Measurements from ENCODE around the gene PCDHB7. TPM values are rescaled to one million over a fixed set of nuclear protein-coding genes. Genes with fewer than 3 reads are reported as not detected.
"Not testable (repeated sequence)": the region's sequence is repeated elsewhere in the genome, so short reads cannot be mapped to it uniquely, and the experiment has no call there.

Gene PCDHB7
- total RNA-seq, 1 donor from 2014 or later: 2.1 TPM

DNA sequence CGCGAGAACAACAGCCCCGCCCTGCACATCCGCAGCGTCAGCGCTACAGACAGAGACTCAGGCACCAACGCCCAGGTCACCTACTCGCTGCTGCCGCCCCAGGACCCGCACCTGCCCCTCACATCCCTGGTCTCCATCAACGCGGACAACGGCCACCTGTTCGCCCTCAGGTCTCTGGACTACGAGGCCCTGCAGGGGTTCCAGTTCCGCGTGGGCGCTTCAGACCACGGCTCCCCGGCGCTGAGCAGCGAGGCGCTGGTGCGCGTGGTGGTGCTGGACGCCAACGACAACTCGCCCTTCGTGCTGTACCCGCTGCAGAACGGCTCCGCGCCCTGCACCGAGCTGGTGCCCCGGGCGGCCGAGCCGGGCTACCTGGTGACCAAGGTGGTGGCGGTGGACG is 43.1 kb downstream of the PCDHB7 start:
- not testable (repeated sequence) for H3K36me3 ChIP-seq (ENCODE audit: control insufficient read depth in 3 of 3, insufficient read depth in 3 of 3, low read length in 3 of 3); H3K27ac ChIP-seq (ENCODE audit: low read depth, low read length); H3K4me3 ChIP-seq (ENCODE audit: low read length in 3 of 3); H3K9ac ChIP-seq (ENCODE audit: low read depth in 1 of 3, low read length in 3 of 3); H3K4me1 ChIP-seq (ENCODE audit: control insufficient read depth in 3 of 3, insufficient read depth in 3 of 3, low read length in 3 of 3); H3K27me3 ChIP-seq (ENCODE audit: control insufficient read depth in 3 of 3, insufficient read depth in 3 of 3, low read length in 3 of 3)
- peaks cover 4 to 23% (median 9%) of the 10 kb centered on the region in 3 donors for H3K9me3 ChIP-seq (ENCODE audit: control insufficient read depth in 3 of 3, low read length in 3 of 3)

GRCh38 chr5:141216035-141216434 is 43.6 kb downstream of the PCDHB7 start:
- not testable (repeated sequence) for H3K27ac ChIP-seq (ENCODE audit: low read depth, low read length); H3K27me3 ChIP-seq (ENCODE audit: control insufficient read depth in 3 of 3, insufficient read depth in 3 of 3, low read length in 3 of 3); H3K4me1 ChIP-seq (ENCODE audit: control insufficient read depth in 3 of 3, insufficient read depth in 3 of 3, low read length in 3 of 3); H3K9ac ChIP-seq (ENCODE audit: low read depth in 1 of 3, low read length in 3 of 3); H3K4me3 ChIP-seq (ENCODE audit: low read length in 3 of 3); H3K36me3 ChIP-seq (ENCODE audit: control insufficient read depth in 3 of 3, insufficient read depth in 3 of 3, low read length in 3 of 3)
- H3K9me3 ChIP-seq (ENCODE audit: control insufficient read depth in 3 of 3, low read length in 3 of 3): peaks cover 4 to 27% (median 12%) of the 10 kb centered on the region in 3 donors

- no peak within 1 kb of the TSS for H3K27ac ChIP-seq (ENCODE audit: low read depth, low read length)
- peaks cover 14 to 35% (median 15%) of the 10 kb centered on the region in 3 donors for H3K9me3 ChIP-seq (ENCODE audit: control insufficient read depth in 3 of 3, low read length in 3 of 3)
- H3K36me3 ChIP-seq (ENCODE audit: control insufficient read depth in 3 of 3, insufficient read depth in 3 of 3, low read length in 3 of 3): no peaks in the 10 kb centered on the region
- no peaks in the 10 kb centered on the region for H3K4me1 ChIP-seq (ENCODE audit: control insufficient read depth in 3 of 3, insufficient read depth in 3 of 3, low read length in 3 of 3)
- H3K27me3 ChIP-seq (ENCODE audit: control insufficient read depth in 3 of 3, insufficient read depth in 3 of 3, low read length in 3 of 3): no peaks in the 10 kb centered on the region
- peak within 1 kb of the TSS in 1 of 3 donors; percentile 58 for H3K9ac ChIP-seq (ENCODE audit: low read depth in 1 of 3, low read length in 3 of 3)
- H3K4me3 ChIP-seq (ENCODE audit: low read length in 3 of 3): peak within 1 kb of the TSS; percentile 52 to 65 (median 57)
Observed at GRCh38 chr5:141223112-141223783, 50.8 kb downstream of the PCDHB7 start, which contains the start of gene PCDHB14. PCDHB14 (plus strand) TSS chr5:141223343; CDS start chr5:141223506, 163 bp downstream.

DNA sequence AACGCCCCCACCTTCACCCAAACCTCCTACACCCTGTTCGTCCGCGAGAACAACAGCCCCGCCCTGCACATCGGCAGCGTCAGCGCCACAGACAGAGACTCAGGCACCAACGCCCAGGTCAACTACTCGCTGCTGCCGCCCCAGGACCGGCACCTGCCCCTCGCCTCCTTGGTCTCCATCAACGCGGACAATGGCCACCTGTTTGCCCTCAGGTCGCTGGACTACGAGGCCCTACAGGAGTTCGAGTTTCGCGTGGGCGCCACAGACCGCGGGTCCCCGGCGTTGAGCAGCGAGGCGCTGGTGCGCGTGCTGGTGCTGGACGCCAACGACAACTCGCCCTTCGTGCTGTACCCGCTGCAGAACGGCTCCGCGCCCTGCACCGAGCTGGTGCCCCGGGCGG is 52.4 kb downstream of the PCDHB7 start:
- H3K27me3 ChIP-seq (ENCODE audit: control insufficient read depth in 3 of 3, insufficient read depth in 3 of 3, low read length in 3 of 3); H3K4me3 ChIP-seq (ENCODE audit: low read length in 3 of 3); H3K9ac ChIP-seq (ENCODE audit: low read depth in 1 of 3, low read length in 3 of 3); H3K36me3 ChIP-seq (ENCODE audit: control insufficient read depth in 3 of 3, insufficient read depth in 3 of 3, low read length in 3 of 3); H3K27ac ChIP-seq (ENCODE audit: low read depth, low read length); H3K4me1 ChIP-seq (ENCODE audit: control insufficient read depth in 3 of 3, insufficient read depth in 3 of 3, low read length in 3 of 3): not testable (repeated sequence)
- peaks cover 13 to 28% (median 15%) of the 10 kb centered on the region in 3 donors for H3K9me3 ChIP-seq (ENCODE audit: control insufficient read depth in 3 of 3, low read length in 3 of 3)

DNA sequence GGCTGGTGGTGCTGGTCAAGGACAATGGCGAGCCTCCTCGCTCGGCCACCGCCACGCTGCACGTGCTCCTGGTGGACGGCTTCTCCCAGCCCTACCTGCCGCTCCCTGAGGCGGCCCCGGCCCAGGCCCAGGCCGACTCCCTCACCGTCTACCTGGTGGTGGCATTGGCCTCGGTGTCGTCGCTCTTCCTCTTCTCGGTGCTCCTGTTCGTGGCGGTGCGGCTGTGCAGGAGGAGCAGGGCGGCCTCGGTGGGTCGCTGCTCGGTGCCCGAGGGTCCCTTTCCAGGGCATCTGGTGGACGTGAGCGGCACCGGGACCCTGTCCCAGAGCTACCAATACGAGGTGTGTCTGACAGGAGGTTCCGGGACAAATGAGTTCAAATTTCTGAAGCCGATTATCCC is 53.0 kb downstream of the PCDHB7 start:
- not testable (repeated sequence) for H3K9ac ChIP-seq (ENCODE audit: low read depth in 1 of 3, low read length in 3 of 3)

More for the DNA sequence above, 53.0 kb downstream of the PCDHB7 start:
- not testable (repeated sequence) for H3K4me3 ChIP-seq (ENCODE audit: low read length in 3 of 3); H3K36me3 ChIP-seq (ENCODE audit: control insufficient read depth in 3 of 3, insufficient read depth in 3 of 3, low read length in 3 of 3); H3K27me3 ChIP-seq (ENCODE audit: control insufficient read depth in 3 of 3, insufficient read depth in 3 of 3, low read length in 3 of 3); H3K4me1 ChIP-seq (ENCODE audit: control insufficient read depth in 3 of 3, insufficient read depth in 3 of 3, low read length in 3 of 3); H3K27ac ChIP-seq (ENCODE audit: low read depth, low read length)
- H3K9me3 ChIP-seq (ENCODE audit: control insufficient read depth in 3 of 3, low read length in 3 of 3): peaks cover 13 to 30% (median 16%) of the 10 kb centered on the region in 3 donors

Other genes with a start within 250 kb of the PCDHB7 start
- gene PCDHAC1, start 246.3 kb upstream of the PCDHB7 start, total RNA-seq: 0.52 TPM
- gene PCDHAC2, start 206.2 kb upstream of the PCDHB7 start, total RNA-seq: 2.1 TPM
- not detected for gene PCDHB1, start 121.3 kb upstream of the PCDHB7 start, total RNA-seq
- gene PCDHB2, start 78.0 kb upstream of the PCDHB7 start, total RNA-seq: 2.6 TPM
- gene PCDHB3, start 72.2 kb upstream of the PCDHB7 start, total RNA-seq: 1.6 TPM
- gene PCDHB4, start 50.8 kb upstream of the PCDHB7 start, total RNA-seq: 1.6 TPM
- 3.1 TPM for gene PCDHB5, start 37.4 kb upstream of the PCDHB7 start, total RNA-seq
- gene PCDHB6, start 22.6 kb upstream of the PCDHB7 start, total RNA-seq: 0.52 TPM
- 1.6 TPM for gene PCDHB8, start 5.1 kb downstream of the PCDHB7 start, total RNA-seq
- 1.6 TPM for gene PCDHB16, start 9.7 kb downstream of the PCDHB7 start, total RNA-seq
- gene PCDHB9, start 14.5 kb downstream of the PCDHB7 start, total RNA-seq: 1.0 TPM
- 2.6 TPM for gene PCDHB10, start 19.7 kb downstream of the PCDHB7 start, total RNA-seq
- gene PCDHB11, start 27.0 kb downstream of the PCDHB7 start, total RNA-seq: 4.2 TPM
- gene PCDHB12, start 36.1 kb downstream of the PCDHB7 start, total RNA-seq: 1.6 TPM
- 1.6 TPM for gene PCDHB13, start 41.3 kb downstream of the PCDHB7 start, total RNA-seq
- 4.2 TPM for gene PCDHB14, start 50.7 kb downstream of the PCDHB7 start, total RNA-seq
- gene PCDHB15, start 72.8 kb downstream of the PCDHB7 start, total RNA-seq: 4.2 TPM
- 0.52 TPM for gene SLC25A2, start 131.4 kb downstream of the PCDHB7 start, total RNA-seq
- 72.0 TPM for gene TAF7, start 148.1 kb downstream of the PCDHB7 start, total RNA-seq
- gene PCDHGA1, start 157.9 kb downstream of the PCDHB7 start, total RNA-seq: 0.52 TPM
- 1.6 TPM for gene PCDHGA2, start 166.1 kb downstream of the PCDHB7 start, total RNA-seq
- 2.1 TPM for gene PCDHGA3, start 171.2 kb downstream of the PCDHB7 start, total RNA-seq
- 1.6 TPM for gene PCDHGB1, start 177.5 kb downstream of the PCDHB7 start, total RNA-seq
- 1.0 TPM for gene PCDHGA4, start 182.4 kb downstream of the PCDHB7 start, total RNA-seq
- gene PCDHGB2, start 187.3 kb downstream of the PCDHB7 start, total RNA-seq: 2.1 TPM
- gene PCDHGA5, start 191.5 kb downstream of the PCDHB7 start, total RNA-seq: 2.1 TPM
- gene PCDHGB3, start 197.6 kb downstream of the PCDHB7 start, total RNA-seq: 3.1 TPM
- gene PCDHGA6, start 201.2 kb downstream of the PCDHB7 start, total RNA-seq: 4.2 TPM
- 3.7 TPM for gene PCDHGA7, start 210.1 kb downstream of the PCDHB7 start, total RNA-seq
- gene PCDHGB4, start 215.1 kb downstream of the PCDHB7 start, total RNA-seq: 4.7 TPM
- gene PCDHGA8, start 220.0 kb downstream of the PCDHB7 start, total RNA-seq: 3.7 TPM
- 3.7 TPM for gene PCDHGB5, start 225.3 kb downstream of the PCDHB7 start, total RNA-seq
- 4.7 TPM for gene PCDHGA9, start 230.1 kb downstream of the PCDHB7 start, total RNA-seq
- gene PCDHGB6, start 235.4 kb downstream of the PCDHB7 start, total RNA-seq: 5.2 TPM
- gene PCDHGA10, start 240.3 kb downstream of the PCDHB7 start, total RNA-seq: 4.2 TPM
- gene PCDHGB7, start 245.0 kb downstream of the PCDHB7 start, total RNA-seq: 7.3 TPM
- 6.8 TPM for gene PCDHGA11, start 248.4 kb downstream of the PCDHB7 start, total RNA-seq

Measured in skeletal muscle tissue (tissue), 4 donors.